HG03039 (cell line): ENCODE results near the gene STAMBP.
"Not testable (repeated sequence)": the region's sequence is repeated elsewhere in the genome, so short reads cannot be mapped to it uniquely, and the experiment has no call there.

Experiments used
- ATAC-seq: cut with Tn5 transposase; IDR thresholded peaks from one replicate; pipeline ENCODE4 v1.9.1; 2021; ENCODE audit warnings: mild to moderate bottlenecking, moderate library complexity; ENCODE audit not compliant: unreplicated experiment

STAMBP gene

DNA sequence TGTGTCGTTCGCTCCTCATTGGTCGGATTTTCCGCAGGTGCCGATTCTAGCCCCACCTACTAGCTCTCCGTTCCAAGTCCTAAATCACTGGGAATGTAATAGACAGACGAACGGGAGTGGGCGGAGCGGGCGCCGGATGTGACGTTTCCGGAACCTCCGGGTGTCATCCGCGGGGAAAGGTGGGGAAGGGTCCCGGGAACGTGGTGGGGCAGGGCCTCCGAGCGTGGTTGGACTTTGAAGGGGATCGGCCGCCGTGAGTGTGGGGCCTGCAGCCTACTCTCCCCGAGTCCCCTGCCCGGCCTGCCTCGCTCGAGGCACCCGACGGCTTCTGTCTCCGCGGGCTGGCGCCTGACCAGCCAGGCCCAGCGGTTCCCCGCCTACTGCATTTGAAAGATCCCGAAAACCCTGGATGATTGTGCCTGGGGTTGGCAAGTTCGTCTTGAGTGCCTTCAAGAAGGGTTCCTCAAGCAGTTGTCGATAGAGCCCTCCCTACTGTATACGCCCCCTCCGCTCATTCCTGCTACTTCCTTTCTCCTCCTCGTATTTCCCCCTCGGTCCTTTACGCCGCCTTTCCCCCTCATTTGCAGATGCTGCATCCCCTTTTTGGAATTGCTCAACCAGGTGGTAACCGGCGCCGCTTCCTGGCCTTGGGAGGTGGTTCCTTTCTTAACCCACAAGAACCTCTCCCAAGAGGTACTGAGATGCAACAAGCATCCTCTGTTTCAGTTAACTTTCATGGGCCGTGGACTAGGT is at the start of gene STAMBP:
TSS of gene STAMBP (plus strand) at position 144 of the 753 bp plus-strand sequence. CDS start 1,896 bp downstream, outside the sequence.
- peak; percentile 90 for ATAC-seq

DNA sequence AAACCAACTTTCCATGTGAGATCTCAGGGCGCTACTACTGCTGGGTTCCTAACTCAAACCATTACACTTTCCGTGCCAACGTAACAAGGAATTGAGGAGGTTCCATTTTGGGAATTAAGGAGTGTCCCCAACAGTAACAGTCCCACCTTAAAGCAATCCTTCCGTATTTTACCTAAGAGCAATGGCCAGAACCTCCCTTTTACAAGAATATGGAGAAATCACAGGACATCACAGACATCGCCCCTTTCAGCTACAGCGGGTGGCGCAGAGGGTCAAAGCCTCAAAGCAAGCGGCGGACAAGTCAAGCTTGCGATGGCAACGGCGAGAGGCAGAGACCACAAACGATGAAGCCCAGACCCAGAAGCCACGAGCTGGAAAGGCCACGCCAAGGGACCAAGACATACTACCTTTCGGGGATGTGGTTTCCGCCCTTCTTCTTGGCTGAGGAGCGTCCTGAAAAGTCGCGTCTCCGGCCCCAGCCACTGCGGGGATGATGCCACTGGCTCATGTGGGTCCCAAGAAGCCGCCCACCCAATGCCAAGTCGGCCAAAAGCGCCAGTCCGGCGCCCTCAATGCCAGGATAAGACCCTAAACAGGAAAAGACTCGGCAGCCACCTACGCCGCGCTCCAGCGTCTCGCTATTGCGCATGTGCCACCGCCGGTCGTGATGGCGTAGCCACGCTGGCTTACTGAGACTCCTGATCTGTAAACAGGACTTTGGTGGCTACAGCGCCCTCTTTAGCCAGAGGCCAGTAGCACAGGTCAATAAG is 49.1 kb upstream of the STAMBP start, which contains the start of gene DUSP11:
TSS of gene DUSP11 (minus strand) at position 637 of the 770 bp plus-strand sequence. CDS start at position 508, 129 bp downstream.
- peak; percentile 98 for ATAC-seq

DNA sequence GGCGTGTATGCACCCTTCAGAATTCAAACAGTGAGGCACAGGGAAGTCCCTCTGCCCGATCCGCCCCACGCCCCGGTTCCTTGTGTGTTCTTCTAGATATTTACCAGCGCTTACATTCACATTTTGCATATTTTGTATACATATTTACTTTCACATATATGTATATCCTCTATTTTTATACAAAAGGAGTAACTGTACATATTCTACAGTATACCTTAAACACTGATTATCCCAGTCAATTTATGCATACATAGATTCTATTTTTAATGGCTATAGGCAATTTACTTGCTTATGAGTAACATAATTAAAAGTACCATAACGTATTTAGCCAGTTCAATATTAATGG is 48.6 kb upstream of the STAMBP start:
- no peak for ATAC-seq

DNA sequence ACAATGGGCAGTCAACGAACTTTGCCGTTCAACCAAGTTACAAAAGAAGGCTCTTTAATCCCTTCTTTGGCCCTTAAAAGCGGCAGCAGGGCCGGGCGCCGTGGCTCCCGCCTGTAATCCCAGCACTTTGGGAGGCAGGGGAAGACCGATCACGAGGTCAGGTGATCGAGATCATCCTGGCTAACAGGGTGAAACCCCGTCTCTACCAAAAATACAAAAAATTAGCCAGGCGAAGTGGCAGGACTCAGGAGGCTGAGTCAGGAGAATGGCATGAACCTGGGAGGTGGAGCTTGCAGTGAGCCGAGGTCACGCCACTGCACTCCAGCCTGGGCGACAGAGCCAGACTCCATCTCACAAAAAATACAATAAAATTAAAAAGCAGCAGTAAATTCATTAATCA is 45.4 kb upstream of the STAMBP start:
- ATAC-seq: not testable (repeated sequence)

DNA sequence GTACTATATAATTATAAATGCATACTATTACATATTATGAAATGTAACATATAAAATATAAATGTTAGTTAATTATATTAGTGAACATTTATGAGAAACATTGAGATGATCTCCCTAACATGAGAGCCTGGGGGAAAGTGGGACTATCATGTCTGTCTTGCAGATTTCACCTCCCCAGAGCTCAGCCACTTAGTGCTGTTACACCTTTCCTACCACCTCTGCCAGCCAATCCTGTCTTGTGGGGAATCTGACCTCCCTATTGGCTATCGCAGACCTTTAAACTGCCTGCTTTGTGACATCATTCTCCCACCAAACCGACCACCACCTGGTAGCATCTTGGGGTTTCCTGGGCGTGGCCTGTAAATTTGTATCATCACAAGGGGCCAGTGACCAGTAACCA is 44.9 kb upstream of the STAMBP start, which contains the start of gene C2orf78:
TSS of gene C2orf78 (plus strand) at position 301 of the 400 bp plus-strand sequence. CDS start 127 bp downstream, outside the sequence.
- ATAC-seq: not testable (repeated sequence)

DNA sequence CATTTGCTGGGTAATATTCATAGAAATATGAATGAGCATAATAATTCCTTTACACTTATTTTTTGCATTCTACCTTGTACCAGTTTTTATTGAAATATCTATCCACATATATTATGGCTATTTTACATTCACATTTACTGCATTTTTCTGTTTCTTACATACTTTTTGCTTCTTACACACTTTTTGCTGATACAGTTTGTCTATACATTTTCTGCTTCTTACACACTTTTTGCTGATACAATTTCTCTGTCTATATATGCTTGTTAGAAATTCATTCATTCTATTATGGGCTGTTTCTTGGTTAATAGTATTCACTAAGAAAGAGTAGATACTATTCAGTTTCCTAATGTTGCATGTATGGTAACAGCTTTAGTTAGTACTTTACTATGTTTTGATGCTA is 16.9 kb upstream of the STAMBP start:
- ATAC-seq: no peak

DNA sequence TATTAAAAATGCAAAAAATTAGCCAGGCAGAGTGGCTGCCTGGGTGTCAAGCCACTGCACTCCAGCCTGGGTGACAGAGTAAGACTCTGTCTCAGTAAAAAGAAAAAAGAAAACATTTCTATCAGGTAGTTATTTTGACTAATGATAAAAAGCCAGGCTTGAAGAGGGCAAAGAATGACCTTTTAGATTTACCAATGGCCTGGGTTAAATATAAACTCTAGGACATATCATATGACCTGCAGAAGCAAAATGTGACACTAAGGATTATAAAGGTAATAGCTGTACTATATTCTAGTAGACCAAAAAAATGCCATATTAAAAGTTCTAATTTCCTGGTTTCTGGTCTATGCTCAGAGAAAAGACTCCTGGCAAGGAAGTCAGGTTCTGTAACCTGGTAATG is 16.1 kb upstream of the STAMBP start:
- no peak for ATAC-seq

DNA sequence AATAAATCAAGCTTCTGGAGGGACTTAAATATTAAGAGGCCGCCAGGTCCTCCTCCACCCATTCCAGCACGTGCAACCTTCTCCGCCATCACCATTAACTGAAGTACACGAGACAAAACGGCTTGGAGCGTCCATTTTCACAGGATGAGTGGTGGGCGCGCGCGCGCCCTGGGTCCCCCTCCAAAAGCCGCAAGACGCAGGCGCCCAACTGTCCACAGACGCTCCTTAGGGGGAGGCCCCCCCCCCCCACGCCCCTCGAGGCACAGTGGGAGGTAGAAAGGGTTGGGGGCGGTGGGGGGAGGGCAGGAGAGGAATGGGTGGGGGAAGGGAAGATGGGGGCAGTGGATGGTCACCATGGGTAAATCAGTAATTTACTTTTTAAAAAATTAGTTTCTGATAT is 10.5 kb upstream of the STAMBP start:
- ATAC-seq: no peak

DNA sequence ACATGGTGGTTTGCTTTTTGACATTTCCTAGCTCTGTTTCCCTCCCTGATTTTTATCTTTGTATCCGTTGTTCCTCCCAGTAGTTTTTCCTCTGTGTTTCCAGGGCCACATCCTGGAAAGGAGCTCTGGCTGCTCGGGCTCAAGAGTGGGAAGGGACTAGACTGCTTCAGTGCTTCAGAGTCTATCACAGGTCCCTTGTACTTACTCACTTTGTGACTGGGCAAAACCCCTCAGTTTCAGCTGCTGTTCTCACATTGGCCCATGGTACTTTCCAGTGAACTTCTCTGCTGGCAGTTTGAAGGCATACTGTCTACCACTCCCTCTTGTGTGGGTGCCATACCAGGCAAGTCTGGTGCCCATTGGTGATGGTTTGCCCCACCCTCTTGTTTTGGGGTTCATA is 7.5 kb upstream of the STAMBP start:
- peak; percentile 80 for ATAC-seq

DNA sequence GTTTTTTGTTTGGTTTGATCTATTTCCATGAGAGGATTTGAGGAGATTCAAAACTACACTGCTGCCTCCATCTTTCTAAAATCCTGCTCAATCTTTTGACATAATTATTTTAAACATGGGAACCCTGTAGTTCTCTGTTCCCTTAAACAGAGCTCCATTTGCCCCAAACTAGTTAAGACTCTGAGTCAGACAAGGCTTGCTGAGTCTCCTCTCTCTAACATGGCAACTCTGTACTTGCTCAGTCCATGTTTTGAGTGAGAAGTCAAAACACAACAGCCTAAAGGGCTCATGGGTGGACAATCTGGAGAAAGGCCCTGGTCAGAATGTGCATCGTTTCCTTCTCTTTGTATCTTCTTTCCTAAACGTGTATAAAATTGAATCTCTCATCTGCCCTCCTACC is 7.1 kb upstream of the STAMBP start:
- ATAC-seq: peak; percentile 25

DNA sequence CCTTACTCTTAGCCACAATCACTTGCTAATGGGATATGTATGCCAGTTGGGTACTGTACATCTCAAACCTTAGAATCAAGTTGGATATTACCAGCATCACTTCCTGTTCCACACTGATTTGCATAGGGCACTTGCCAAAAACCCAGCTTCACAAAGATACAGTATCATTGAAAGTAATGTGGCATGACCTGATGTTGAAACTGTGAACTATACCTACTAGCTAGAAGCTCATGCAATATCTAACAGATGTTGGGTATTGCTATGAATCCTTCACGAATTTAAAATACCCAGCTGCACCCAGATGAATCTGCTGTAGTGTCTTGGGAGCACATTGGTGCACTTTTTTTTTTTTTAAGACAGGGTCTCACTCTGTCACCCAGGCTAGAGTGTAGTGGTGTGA is 6.5 kb upstream of the STAMBP start:
- ATAC-seq: no peak

DNA sequence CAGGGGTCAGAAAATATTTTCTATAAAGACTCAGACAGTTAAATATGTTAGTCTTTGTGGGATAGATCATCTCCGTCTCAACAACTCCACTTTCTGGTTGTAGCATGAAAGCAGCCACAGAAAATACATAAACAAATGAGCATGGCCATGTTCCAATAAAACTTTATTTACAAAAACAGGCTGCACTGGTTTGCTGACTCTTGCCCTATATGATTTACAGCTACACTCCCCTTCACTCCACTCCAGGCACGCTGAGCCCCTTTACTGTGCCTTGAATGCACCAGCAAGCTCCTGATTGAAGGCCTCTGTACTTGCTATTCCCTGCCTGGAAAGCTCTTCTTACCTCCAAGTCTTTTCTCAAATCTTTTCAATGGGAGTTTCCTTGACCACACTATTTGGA is 5.8 kb upstream of the STAMBP start:
- ATAC-seq: no peak

DNA sequence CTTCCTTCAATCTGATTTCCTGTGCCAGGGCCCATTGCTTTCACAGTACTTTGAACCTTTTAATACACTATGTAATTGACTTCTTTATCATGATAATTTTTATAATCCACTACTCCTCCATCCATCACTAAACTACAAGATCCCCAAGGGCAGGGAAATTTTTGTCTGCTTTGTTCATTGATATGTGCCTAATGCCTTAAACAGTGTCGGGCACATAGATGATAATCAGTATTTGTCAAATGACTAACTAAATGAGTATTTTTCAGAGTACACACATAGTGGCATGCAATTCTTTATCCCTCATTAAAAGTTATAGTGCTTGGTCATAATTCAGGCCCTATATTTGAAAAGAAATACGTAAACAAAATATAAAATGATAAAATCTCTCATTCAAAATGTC is 5.3 kb upstream of the STAMBP start:
- no peak for ATAC-seq

DNA sequence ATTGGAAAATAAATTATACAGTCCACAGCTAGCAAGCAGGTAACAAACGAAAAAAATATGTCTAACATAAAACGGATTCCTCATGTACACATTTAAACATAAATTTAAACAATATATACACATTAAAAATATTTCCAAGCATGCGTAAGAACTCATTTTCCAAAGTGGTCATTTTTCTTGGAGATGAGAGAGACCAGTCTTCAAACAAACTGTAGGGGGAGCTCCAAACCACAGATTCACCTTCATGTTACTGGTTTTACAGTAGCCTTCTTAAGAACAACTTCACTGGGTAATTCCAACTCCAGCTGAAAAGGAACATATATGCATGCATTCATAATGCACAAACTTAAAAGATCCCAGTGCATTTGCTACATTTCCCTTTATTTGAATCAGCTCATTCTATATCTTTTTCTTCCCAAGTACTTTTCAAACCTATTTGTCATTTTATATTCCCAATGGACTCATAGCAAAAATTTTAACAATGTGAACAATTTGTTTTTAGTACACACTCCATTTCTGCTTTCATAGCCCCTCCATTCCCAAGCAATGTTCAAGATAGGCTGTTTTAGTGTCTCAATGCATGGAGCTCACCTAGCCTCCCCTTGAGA is 4.7 kb upstream of the STAMBP start:
- no peak for ATAC-seq

DNA sequence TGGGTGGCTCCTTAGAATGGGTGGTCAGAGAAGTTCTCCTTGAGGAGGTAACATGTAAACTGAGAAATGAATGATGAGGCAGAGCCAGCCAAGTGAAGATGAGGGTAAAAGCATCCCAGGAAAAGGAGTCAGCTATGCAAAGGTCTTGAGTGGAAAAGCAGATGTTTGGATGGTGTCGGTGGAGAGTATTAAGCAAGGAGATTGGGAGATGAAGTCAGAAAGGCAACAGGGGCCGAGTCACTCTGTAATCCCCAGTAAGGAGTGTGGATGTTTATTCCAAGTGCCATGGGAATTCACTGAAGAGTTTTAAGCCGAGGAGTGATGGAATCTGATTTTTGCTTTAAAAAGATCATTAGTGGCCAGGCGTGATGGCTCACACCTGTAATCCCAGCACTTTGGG is 3.4 kb upstream of the STAMBP start:
- no peak for ATAC-seq

DNA sequence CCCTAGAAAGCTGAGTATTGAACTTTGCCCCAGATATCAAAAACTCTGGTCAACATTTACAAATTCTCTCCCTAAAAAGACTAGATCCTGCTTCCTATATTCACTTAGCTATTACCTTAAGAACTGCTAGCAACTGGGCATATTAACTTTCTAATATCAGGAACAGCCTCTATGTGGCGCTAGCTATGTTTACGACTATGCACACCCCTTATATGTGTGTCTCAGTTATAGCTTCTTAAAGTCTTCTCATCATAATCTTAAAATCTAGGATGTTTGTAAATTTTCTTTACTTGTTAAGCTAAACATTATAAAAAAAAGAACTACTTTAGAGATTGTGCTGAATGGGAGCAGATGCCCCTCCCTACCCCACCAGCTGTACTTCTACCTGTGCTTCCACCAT is 1.7 kb upstream of the STAMBP start:
- ATAC-seq: no peak

DNA sequence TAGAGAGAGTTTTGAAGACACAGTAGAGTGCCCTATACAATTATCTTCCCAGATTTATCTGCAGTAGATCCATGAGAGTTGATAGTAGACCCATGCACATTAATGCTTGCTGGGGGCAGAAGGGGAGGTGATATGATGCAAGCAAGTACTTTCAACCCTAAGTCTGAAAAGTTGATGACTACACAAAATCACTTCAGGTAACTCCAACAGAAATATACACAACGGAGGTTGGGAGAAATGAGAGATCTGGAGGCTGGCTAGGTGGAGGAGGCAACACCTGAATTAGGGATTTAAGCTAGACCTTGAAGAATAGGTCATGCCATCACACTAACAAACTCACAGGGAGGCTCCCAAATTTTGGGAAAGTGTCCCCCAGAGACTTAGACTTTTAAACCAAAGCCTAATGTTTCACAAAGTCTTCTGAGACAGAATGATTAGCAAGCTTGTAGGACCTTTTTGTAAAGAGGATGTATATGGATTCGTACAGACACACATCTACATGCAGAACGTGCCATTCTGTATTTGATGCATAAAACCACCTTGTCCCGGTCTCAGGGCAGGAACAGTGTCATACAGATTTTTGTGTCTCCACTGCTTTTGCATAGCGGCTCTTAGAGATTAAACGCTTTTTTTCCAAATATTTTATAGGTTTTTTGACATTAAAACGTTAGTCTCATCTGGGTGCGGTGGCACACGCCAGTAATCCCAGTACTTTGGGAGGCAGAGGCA is 937 bp upstream of the STAMBP start:
- no peak for ATAC-seq

DNA sequence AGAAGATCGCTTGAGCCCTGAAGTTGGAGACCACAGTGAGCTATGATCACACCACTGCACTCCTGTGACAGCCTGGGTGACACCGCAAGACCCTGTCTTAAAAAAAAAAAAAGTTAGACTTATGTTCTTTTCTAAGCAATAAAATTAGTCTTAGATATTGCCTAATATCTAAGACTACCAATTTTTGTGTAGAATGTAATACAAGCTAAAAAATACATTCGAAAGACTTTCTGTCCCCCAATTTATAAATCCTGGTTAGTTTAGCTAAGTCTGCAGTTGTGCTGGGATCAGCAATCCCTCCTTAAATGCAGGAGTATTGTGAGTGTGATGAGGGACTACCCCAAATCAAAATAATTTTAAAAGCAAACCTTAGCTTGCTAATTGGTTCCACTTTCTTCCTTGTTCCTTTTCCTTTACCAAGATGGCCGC is 358 bp upstream of the STAMBP start:
- no peak for ATAC-seq

DNA sequence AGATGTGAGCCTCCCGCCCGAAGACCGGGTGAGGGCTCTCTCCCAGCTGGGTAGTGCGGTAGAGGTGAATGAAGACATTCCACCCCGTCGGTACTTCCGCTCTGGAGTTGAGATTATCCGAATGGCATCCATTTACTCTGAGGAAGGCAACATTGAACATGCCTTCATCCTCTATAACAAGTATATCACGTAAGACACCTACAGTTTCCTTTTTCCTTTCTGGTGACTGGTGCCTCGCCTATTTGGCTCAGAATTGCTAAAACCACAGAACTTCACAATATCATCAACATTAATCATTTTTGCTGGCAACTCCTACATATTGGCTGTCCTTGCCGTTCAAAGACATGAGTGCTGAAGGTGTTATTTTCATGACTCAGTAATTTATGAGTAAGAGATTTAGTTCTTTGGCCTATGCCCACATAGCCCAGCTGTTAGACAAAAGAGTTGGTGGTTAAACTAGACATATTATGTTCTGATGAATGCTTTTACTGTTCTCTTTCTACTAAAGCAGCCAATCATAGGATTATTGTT is 2.2 kb downstream of the STAMBP start:
- no peak for ATAC-seq

DNA sequence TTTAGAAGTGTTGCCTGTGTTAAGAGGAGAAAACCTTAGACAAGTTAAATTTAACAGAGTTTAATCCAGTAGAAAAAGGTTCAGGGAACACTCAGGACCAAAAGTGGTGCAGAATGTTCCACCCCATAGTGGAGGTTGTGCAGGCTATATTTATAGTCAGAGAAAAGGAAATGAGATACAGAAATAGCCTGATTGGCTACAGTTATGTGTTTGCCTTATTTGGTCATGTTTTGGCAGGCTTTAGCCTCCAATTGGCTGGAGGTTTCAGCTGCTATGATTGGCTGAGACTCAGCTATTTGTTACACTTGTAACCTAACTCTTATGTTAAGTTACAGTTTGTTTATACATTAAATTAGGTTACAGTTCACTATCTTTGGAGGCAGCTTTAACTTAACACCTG is 4.2 kb downstream of the STAMBP start:
- no peak for ATAC-seq
